Gastroesophageal sphincter (tissue), 4 donors: ENCODE data around the gene TET1. TPM values are rescaled to one million over a fixed set of nuclear protein-coding genes. Genes with fewer than 3 reads are reported as not detected.
"Not testable (repeated sequence)": the region's sequence is repeated elsewhere in the genome, so short reads cannot be mapped to it uniquely, and the experiment has no call there.

ENCODE experiments used
- ATAC-seq: fragments of 150-250 bp; one replicate; pipeline ENCODE4 v1.9.1; 2016; ENCODE audit warnings: mild to moderate bottlenecking, moderate library complexity
- H3K27ac ChIP-seq, 4 donors: fragments of 200-600 bp; sonication (generic) in 3 of 4; 1 replicate in 3 of 4; 2 replicates in 1 of 4; pipeline ENCODE4 v1.5.1; 2016 to 2019
- H3K27me3 ChIP-seq: fragments of 200-600 bp; sonication (generic); one replicate; pipeline ENCODE4 v1.5.1; 2019
- H3K36me3 ChIP-seq, 2 donors: fragments of 200-600 bp; sonication (generic); one replicate each; pipeline ENCODE4 v1.5.1; 2019; ENCODE audit warnings: control low read depth in 1 of 2
- H3K4me1 ChIP-seq, 3 donors: fragments of 200-600 bp; sonication (generic); 1 replicate in 2 of 3; 2 replicates in 1 of 3; pipeline ENCODE4 v1.5.1; 2016 to 2019; ENCODE audit warnings: control low read depth in 2 of 3
- H3K4me3 ChIP-seq, 2 donors: fragments of 200-600 bp; sonication (generic); one replicate each; pipeline ENCODE4 v1.5.1; 2019; ENCODE audit warnings: mild to moderate bottlenecking in 1 of 2, moderate library complexity in 1 of 2
- H3K9me3 ChIP-seq, 3 donors: fragments of 200-600 bp; sonication (generic); one replicate each; pipeline ENCODE4 v1.5.1; 2017 to 2019; ENCODE audit warnings: control low read depth in 2 of 3
- CTCF ChIP-seq, 4 experiments: fragments of 200-600 bp in 2 of 4; fragments of 450-650 bp in 2 of 4; sonication (generic) in 1 of 4; IDR thresholded peaks; one replicate each; pipeline ENCODE4 v1.5.1; 2017 to 2019; ENCODE audit warnings: antibody characterized with exemption in 4 of 4, mild to moderate bottlenecking in 2 of 4, moderate library complexity in 2 of 4
- EP300 ChIP-seq: sonication (generic); formaldehyde crosslinking; IDR thresholded peaks from one replicate; pipeline ENCODE4 v1.6.1; 2017; ENCODE audit warnings: antibody characterized with exemption, mild to moderate bottlenecking
- POLR2A ChIP-seq, 2 donors: fragments of 450-650 bp; IDR thresholded peaks; one replicate each; pipeline ENCODE4 v1.6.1; 2017; ENCODE audit warnings: antibody characterized with exemption in 2 of 2, mild to moderate bottlenecking in 2 of 2, moderate library complexity in 1 of 2
- POLR2AphosphoS5 ChIP-seq: sonication (generic); formaldehyde crosslinking; IDR thresholded peaks from one replicate; pipeline ENCODE4 v1.6.1; 2017; ENCODE audit warnings: antibody characterized with exemption
- WGBS, 2 donors: methylation state at CpG; one replicate each; pipeline ENCODE4 v1.1.5; 2018; ENCODE audit warnings: low coverage in 1 of 2; 5-methylcytosine and 5-hydroxymethylcytosine counted together
- total RNA-seq, 4 donors: library from RNA; depleted of rRNA; stranded (reverse); fragments of >200 nt; gene quantifications; one replicate each; pipeline ENCODE4 v1.1.0, GENCODE V29; 2016

The TET1 gene
- total RNA-seq, 4 donors from 2014 or later, result 7.2 to 14.5 (median 9.8) TPM

GRCh38 chr10:68619595-68619994, 59.5 kb downstream of the TET1 start:
- no peak for TF ChIP-seq EP300
- no peak for TF ChIP-seq POLR2A (IDR thresholded peaks at IDR 0.05)
- no peak for TF ChIP-seq CTCF (IDR thresholded peaks at IDR 0.05)
- no peak for TF ChIP-seq POLR2AphosphoS5
- no peak for ATAC-seq
- 92 to 95% methylated on average over 2 to 3 of the region's 3 CpGs for WGBS, 2 donors
- no peaks in the 10 kb centered on the region for H3K27me3 ChIP-seq
- H3K4me1 ChIP-seq, result no peaks in the 10 kb centered on the region
- no peaks in the 10 kb centered on the region for H3K9me3 ChIP-seq
- H3K27ac ChIP-seq, result no peak overlapping the region
- no peak overlapping the region for H3K4me3 ChIP-seq
- peaks cover 0 to 5% of the 10 kb centered on the region in 2 donors for H3K36me3 ChIP-seq

- Histone ChIP-seq H3K27ac (no peak overlapping the region), H3K4me3 (no peak overlapping the region), H3K9me3 (no peaks in the 10 kb centered on the region), H3K36me3 (no peaks in the 10 kb centered on the region), H3K27me3 (no peaks in the 10 kb centered on the region), H3K4me1 (peaks cover 0 to 20% (median 4%) of the 10 kb centered on the region in 3 donors)
- TF ChIP-seq EP300, result no peak
- TF ChIP-seq POLR2AphosphoS5, result no peak
- no peak for TF ChIP-seq POLR2A (IDR thresholded peaks at IDR 0.05)
- no peak for TF ChIP-seq CTCF (IDR thresholded peaks at IDR 0.05)
- 33 to 56% methylated on average over 3 to 4 of the region's 4 CpGs for WGBS, 2 donors
- ATAC-seq, result no peak
Measured at GRCh38 chr10:68625316-68625921, 65.3 kb downstream of the TET1 start.

- TF ChIP-seq CTCF (IDR thresholded peaks at IDR 0.05), result no peak
- no peak for TF ChIP-seq POLR2AphosphoS5
- no peak for TF ChIP-seq POLR2A (IDR thresholded peaks at IDR 0.05)
- no peak for TF ChIP-seq EP300
- Histone ChIP-seq H3K36me3 (no peaks in the 10 kb centered on the region), H3K4me1 (peaks cover 0 to 20% (median 4%) of the 10 kb centered on the region in 3 donors), H3K9me3 (no peaks in the 10 kb centered on the region), H3K27me3 (no peaks in the 10 kb centered on the region), H3K4me3 (no peak overlapping the region), H3K27ac (no peak overlapping the region)
- no peak for ATAC-seq
- WGBS, 2 donors, result 80 to 89% methylated on average over 4 to 5 of the region's 6 CpGs
Measured at GRCh38 chr10:68628576-68629127, 68.5 kb downstream of the TET1 start.

GRCh38 chr10:68632271-68632560, 72.1 kb downstream of the TET1 start:
- not testable (repeated sequence) for H3K9me3 ChIP-seq, H3K36me3 ChIP-seq, H3K27ac ChIP-seq, ATAC-seq, H3K27me3 ChIP-seq, H3K4me3 ChIP-seq
- peaks cover 0 to 13% (median 0%) of the 10 kb centered on the region in 3 donors for H3K4me1 ChIP-seq
- 94 to 100% methylated on average over 1 to 7 of the region's 10 CpGs for WGBS, 2 donors

- H3K4me3 ChIP-seq, result no peak overlapping the region
- H3K9me3 ChIP-seq, result no peaks in the 10 kb centered on the region
- WGBS, 2 donors, result 77 to 80% methylated on average over 1 of the region's 4 CpGs
- no peaks in the 10 kb centered on the region for H3K27me3 ChIP-seq
- TF ChIP-seq POLR2AphosphoS5 (no peak), CTCF (IDR thresholded peaks at IDR 0.05) (no peak), POLR2A (IDR thresholded peaks at IDR 0.05) (no peak), EP300 (no peak)
- no peaks in the 10 kb centered on the region for H3K36me3 ChIP-seq
- H3K4me1 ChIP-seq, result peaks cover 0 to 12% (median 0%) of the 10 kb centered on the region in 3 donors
- no peak for ATAC-seq
- H3K27ac ChIP-seq, result no peak overlapping the region
Measured at GRCh38 chr10:68633281-68633680, 73.1 kb downstream of the TET1 start.
